NCI-H69 (cell line): Measurements from ENCODE around the gene GLT8D1.

Experiments
- DNase-seq: peaks from one replicate; lab custom pipeline; 2025; lab: John Stamatoyannopoulos, UW

GLT8D1 gene

DNA sequence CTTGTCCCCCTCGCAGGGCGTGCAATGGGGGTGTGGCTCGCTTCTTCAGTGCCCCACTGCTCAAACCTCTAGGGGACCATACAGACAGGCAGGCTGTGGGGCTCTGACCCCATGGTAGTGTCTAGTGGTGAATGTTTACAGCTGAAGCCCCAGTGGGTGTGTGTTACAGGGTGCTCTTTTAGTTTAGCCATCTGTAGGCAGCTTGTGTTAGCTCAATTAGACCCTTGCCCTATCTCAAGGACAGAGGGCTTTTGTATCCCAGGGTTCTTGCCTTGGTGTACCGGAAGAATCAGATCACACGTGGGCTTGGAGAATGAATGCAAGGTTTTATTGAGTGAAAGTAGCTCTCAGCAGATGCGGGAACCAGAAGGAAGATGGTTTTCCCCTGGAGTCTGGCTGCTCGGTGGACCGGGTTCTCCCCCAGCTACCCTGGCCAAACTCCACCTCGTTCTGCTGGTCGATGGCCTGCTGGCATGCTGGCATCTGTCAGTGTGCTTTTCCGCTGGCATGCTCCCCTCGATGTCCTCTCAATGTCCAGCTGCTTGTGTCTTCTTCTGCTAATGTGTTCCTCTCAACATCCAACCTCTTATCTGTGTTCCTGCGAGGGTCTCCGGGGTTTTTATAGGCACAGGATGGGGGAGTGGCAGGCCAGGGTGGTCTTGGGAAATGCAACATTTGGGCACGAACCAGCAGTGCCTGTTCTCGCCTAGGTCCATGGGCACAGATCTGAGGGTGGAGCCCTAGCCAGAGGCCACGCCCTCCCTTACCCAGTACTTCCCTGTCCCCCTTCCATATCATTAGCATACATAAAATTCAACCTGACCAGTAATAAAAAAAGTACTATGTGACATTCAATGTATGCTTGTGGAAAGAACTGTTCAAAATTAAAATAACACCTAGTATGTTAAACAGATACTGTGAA is 7.0 kb upstream of the GLT8D1 start:
- DNase-seq, result no peak

DNA sequence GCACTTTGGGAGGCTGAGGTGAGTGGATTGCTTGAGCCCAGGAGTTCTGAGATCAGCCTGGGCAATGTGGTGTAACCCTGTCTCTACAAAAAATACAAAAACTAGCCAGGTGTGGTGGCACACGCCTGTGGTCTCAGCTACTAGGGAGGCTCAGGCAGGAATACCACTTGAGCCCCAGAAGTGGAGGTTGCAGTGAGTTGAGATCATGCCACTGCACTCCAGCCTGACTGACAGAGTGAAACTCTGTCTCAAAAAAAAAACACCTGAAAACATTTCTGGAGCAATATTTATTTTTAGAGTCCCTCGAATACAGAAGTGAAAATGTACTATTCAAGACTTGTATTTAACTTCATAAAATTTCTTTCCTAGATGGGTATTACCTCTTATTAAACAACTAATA is 4.9 kb upstream of the GLT8D1 start:
- DNase-seq, result no peak

DNA sequence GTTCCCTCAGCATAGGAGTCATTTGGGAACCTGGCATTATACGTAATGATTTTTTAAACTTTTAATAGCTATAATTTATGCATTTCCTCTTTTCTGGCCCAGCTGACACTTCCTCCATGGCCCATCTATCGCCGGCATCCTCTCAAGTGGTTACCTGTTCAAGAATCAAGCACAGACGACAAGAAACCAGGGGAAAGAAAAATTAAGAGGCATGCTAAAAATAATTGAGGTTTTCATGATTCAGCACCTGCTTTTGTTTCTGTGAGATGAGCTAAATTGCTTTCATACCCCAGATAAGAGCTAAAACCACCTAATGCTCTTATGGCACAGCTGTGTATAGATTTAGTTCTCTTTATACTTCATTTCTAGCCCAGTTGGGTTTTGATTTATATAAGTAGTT is 2.0 kb upstream of the GLT8D1 start:
- no peak for DNase-seq

DNA sequence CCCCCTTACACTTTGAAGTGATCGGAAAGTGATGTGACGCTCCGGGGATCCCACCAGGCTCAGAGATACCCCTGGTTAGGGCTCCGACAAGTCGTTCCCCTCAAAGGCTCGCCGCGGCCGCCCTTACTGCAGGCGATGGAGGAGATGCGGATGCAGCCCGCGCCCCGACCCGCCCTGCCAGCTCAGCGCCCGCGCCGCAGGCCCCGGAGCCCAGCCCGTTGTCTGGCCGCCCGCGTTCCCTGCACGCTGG is 228 bp downstream of the GLT8D1 start:
- no peak for DNase-seq

DNA sequence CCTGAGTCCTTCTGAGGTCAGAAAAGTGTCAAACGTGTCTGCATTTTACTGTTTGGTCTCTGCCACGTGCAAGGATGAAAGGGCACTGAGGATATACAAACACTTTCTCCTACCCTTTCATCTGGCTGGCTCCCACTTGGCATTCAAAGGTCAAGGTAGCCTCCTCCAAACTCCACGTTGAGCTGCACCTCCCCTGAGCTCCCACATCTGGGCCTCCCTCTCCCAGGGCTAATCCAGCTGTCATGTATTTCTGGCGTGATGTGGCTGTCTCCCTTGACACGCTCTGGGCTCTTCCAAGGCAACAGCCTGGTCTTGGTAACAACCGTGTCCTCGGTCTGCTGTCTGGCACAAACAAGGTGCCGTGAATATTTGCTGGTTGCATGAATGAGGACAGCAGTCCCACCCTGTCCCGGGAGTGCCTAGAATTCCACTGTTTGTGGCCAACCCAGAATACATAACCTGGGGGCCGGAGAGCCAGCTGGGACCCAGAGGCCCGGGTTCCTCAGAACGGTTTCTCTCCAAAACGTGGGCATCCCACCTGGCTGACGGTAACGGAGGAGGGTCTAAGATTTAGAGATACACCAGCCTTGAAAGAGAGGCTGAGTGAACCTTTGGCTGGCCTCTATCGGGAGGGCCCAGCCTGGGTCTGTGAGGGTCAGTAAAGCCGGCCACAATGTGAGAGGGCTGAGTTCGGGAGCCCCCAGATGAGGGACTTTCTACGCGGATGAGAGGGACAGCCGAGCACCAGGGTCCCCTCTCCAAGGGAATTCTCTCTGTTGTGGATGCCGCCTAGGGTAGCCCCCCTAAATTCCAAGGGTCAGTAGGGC is 767 bp downstream of the GLT8D1 start:
- DNase-seq, result peak; percentile 43

DNA sequence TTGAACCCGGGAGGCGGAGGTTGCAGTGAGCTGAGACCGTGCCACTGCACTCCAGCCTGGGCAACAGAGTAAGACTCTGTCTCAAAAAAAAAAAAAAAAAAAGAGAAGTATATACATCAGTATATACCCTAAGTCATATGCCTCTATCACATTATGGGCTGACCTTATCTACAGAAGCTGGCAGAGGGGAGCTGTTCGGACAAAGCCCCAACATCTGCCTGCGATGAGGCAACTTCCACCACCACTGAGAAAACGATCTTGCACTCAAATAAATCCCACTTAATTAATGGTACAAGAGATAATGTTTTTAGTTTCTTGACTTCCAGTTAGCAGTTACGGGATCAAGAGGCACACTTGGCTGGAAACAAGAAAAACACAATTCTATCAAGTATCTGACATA is 2.2 kb downstream of the GLT8D1 start:
- DNase-seq, result no peak

DNA sequence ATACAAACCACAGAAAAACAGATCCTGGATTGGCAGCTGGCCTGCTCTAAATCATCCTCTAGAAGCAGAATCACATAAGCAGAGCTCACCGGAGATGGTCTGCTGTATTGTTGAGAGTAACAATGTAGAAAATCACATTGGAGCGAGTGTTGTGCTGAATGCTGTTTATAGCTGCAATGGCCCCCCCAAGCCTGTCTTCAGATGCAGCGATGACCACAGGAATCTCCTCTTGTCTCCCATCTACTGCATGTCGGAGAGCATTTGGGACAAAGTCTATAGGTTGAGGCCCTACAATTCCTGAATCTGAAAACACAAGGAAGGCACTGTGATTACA is 8.0 kb downstream of the GLT8D1 start:
- DNase-seq, result no peak

DNA sequence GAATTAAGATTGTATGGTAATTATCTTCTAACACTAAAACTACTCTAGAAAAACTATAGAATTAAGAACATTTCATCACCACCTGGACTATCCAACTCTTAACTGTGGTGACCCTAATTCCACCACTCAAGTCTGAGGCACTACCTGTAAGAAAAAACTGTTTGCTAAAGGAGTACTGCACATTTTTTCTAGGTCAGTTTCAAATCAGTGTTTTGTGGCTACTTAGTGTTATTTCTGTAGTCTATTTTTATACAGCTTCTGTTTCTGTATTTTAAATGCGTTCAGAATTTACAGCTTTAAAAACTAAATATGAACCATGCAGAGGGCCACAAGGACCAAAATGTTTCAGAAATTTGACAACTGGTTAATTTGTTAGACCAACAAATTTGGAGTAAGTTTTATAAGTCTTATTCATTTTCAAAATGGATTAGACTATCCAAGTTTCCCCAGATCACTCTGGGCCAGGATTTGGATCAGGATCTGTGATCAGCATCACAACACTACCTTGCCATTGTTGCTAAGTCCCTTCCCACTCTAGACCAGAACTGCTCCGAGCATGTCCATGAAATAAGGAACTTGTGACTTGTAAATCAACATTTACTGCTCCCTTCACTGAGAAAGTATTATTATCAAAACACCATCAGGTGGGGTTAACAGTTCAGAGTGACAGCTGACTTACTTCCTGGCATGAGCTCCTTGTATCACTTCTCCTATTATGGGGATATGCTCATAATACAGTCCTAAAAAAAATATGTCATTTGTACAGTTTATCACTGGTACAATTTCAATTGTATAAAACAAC is 8.6 kb downstream of the GLT8D1 start:
- DNase-seq, result no peak

DNA sequence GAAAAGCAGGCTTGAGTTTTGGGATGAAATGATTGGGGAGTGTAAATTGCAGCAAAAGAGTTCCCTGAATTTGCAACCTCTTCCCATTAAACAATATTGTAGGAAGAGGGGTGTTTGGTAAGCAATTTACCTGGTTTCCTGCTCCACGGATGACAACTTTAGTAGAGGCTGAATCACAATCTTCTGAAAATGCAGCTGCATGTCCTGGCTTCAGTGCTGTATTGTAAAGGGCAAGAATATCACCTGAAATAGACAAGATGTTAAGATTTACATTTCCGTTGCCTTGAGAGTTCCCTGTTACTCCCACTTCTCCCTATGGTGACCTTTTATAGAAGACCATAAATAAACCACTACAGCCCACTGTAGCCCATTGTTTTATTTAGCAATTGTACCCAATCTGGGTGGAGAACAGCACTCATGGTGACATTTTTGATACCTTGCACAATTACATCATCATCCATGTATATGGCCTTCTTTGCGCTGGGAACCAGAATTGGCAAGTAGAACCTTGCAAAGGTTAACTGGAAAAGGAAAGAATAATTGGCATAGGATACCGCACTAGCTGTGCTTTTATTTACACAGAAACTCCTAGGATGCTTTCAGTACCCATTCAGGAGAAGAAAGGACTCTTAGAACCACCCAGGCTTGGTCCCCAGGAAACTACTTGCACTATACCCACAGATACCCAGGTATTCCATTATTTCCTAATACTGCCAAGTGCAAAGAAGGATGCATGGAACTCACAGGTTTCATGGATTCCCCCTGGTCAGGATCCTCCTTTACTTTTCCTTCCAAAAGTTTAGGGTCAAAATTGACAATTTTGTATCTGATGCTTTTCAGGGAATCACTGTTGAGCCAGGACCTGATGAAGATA is 9.6 kb downstream of the GLT8D1 start:
- no peak for DNase-seq

DNA sequence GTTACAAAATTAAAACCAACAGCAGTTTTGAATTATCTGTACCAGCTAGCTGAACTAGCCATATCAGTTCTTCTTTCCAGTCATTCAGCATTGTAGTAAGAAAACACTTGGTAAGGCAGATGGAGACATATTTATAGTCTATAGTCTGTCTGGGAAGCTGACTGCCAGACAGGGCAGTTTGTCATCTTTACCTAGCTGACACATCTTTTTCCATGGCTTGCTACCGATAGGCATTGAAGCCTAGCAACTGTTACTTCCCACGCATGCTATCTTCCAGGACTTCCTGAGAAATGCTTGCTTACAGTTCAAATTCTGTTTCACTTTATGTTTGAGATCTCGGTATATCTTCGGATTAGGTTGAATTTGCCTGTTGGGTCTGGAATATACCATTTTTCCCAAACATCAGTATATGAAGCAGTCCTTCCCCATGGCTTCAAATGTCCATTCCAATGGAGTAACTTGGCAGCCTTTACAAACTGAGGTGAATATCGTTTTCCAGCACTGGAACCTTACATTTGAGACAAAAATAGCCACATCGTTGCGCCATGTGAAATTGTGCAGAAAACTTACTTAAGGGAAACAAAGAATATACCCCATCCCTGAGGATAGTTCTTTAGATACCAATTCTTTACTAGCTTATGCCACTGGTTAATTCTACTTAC is 10.9 kb downstream of the GLT8D1 start:
- DNase-seq, result no peak

DNA sequence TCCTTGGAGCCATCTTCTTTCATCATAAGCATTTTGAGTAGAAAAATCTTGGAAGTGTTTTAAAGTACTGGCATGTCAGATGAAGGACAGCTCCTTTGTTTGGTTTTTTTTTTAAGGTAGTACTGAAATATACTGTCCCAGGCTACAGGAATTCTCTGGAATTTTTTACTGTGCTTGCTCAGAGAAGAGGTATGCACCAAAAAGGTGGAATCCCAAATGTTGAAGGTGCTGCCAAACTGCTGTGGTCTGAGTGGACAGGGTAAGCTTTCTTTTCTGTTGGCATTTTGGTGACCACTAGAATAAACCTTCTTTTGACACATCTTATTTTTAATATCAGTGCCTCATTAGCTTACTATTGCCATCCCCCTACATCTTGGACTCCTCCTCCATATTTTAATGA is 12.5 kb downstream of the GLT8D1 start:
- no peak for DNase-seq

DNA sequence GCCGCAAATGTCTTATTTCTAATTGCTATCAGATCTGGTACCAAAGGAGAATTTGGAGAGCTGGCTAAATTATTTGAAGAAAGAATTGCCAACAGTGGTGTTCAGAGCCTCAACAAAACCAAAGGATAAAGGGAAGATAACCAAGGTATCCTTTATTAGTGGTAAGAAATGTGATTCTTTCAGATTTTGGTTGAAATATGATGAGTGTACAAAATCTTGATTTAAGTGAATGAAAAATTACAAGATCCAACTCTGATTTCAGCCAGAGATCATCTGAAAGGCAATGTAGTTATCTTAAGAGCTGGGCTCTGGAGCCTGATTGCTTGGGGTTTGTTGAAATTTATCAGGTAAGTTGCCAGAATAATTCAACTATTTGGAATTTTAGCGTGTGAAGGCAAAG is 15.0 kb downstream of the GLT8D1 start:
- DNase-seq, result no peak

DNA sequence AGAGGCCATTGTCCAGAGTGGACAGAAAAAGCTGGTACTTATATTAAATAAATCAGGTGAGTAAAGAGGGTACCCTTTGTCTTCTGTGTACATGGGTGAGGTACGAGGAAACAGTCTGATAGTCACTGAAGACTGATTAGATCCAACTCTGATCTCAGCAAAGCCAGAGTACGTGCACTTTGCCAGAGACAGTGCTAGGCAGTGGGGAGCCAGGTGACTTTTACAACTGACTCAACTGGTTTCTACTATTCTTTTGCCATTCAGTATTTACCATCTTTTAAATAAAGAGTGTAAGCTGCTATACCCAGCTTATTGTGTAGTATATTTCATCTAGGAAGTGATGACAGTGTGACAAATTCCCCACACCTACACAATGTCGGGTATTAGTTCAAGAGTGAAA is 16.4 kb downstream of the GLT8D1 start:
- no peak for DNase-seq

DNA sequence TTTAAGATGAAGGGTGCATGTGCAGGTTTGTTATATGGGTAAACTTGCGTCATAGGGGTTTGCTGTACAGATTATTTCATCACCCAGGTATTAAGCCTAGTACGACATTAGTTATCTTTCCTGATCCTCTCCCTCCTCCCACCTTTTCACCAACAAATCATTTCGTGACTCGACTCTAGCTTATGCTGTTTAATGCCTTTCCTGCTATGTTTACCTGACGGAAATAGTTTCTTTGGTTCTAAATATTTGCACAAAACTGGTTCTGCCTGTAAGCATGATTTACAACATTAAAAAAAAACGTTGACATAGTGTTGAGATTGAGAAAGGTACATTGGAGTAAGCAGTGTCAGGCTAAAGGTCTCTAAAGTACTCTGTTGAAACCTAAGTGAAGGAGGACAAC is 17.3 kb downstream of the GLT8D1 start:
- DNase-seq, result no peak

DNA sequence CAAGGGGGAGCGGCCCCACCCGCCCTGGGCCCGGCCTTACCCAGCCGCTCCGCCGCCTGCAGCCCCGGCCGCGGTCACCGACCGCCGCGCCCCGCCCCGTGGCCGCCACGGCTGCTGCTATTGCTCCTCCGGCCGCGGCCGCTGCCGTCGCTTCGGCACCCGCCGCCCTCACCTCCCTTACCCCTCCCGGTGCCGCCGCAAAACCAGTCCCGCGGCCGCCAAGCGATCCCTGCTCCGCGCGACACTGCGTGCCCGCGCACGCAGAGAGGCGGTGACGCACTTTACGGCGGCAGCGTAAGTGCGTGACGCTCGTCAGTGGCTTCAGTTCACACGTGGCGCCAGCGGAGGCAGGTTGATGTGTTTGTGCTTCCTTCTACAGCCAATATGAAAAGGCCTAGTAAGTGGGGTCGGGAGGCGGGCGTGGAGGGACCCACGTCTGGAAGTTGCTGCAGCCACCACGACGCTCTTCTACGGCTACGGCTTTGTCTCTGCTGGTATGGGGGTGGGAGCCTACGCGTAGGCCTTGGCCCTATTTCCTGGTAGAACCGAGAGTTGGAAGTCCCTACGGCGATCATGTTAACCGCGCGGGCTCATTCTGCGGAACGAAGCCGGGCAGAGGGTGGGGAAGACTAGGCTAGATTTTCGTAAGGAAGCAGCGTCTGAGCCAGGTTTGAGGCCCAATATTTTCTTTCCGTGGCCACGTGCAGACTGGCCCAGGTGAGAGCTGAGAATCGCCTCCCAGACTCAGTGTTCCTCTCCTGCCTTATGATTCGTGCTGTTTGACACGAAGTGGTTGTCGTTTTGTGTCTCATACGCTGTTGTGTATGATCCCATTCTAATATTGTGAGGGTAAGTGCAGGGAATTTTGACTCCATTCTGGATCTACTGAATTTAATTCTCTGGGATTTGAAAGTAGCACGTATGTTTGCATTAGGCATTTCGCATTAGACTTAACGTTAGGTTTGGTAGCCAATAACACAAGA is 19.6 kb downstream of the GLT8D1 start, which contains the start of the genes GNL3 and PBRM1:
GNL3 (plus strand) TSS at position 324 of the 983 bp plus-strand sequence; CDS start at position 385, 61 bp downstream.
PBRM1 (minus strand) TSS at position 205 of the 983 bp plus-strand sequence.
- peak; percentile 95 for DNase-seq

DNA sequence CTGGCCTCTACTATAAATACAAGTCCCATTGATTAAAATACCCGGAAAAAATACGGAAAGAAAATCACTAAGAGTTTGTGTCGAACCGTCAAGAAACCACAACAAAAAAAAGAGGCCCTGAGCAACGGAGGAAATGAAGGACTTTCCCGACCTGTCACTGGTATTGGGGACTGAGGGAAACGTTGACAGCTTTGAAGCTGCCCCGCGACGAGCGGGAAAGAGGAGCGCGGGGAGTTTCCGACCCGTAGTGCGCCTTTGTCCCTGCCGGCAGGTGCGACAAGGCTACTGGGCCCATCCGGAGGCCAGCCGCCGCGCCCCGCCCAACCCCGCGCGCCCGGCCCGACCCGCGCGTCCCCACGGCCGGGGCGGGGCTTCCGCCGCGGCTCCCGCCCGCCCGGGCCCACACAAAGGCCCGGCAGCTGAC is 20.3 kb downstream of the GLT8D1 start:
- DNase-seq, result peak; percentile 90

DNA sequence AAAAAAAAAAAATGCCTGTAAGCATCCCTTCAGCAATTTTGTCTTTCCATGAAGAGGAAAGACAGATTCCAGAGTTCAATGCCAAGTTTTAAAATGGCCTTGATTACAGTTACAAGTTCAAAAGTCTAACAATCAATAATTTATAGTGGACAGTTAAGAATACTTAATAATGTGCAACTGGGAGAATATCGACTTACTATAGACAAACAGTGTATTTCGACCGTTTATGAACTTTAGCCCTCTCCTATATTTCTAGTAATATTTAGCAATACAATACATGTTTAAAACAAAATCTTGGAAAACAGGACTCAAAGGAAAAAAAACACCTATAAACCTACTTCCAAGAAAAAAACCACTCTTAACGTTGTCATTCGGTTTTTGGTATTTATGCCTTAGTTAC is 21.4 kb downstream of the GLT8D1 start:
- no peak for DNase-seq

DNA sequence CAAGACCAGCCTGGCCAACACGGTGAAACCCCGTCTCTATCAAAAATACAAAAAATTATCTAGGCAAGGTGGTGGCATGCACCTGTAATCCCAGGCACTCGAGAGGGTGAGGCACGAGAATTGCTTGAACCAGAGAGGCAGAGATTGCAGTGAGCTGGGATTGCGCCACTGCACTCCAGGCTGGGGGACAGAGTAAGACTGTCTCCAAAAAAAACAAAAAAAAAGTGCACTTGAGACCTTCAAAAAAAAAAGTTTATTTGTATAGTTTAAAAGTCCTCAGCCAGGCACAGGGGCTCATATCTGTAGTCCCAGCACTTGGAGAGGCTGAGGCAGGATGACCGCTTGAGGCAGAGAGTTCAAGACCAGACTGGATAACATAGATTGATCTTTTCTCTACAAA is 22.0 kb downstream of the GLT8D1 start:
- DNase-seq, result no peak

DNA sequence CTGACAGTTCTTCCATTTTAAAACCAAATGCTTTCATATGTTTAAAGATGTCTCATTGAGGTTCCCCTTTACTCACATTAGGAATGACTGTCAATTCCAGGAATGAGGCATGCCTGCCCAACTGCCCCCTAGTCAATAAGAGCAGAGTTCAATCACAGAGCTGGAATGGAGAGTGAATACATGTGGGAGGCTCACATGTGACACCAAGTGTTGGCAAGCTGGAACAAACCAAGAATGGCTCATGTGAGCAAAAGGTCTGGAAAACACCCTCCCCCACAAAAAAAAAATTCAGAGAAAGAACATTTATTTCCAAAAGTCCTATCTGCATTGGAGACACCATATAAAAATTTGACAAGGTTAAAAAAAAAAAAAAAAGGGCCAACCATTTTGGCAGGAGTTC is 23.6 kb downstream of the GLT8D1 start:
- no peak for DNase-seq

DNA sequence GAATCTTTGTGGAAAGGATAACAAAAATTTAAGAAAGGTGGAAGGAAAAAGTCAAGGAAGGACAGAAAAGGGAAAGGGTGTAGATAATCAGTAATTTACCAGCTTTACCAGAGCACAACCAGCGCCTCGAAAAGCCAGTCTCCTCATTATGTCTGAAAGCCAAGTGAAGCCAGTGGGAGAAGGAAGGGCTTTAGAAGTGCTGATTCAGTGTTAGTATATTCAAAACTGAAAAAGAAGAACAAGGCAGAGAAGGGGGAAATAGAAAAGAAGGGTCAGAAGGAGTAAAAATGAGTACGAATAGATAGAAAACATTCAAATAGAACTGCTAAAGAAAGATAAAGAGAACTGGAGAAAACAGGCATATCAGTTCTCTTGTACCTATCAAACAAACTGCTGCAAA is 24.0 kb downstream of the GLT8D1 start:
- no peak for DNase-seq
